ENCODE results near the gene FGFBP3.

GRCh38 chr10:91907033-91907594 lies 2.2 kb downstream of the FGFBP3 start:
- no peak for TF ChIP-seq POLR2AphosphoS5 (IDR thresholded peaks at IDR 0.05)
- TF ChIP-seq CTCF (IDR thresholded peaks at IDR 0.05) = no peak
- TF ChIP-seq EP300 (IDR thresholded peaks at IDR 0.05; ENCODE audit: low read depth) = no peak
- TF ChIP-seq POLR2A (IDR thresholded peaks at IDR 0.05) = no peak
